Colon (tissue), 2 donors: ENCODE results near the gene FAF1.

Experiments
- FAIRE-seq: peaks from 2 replicates; lab custom pipeline; 2012; peaks lifted over from hg19 to GRCh38; lab: Jason Lieb, UNC
- donor health status: control.
- donor health status: control.

Gene FAF1

GRCh38 chr1:50488876-50489275, 471.2 kb downstream of the FAF1 start:
- no peak for FAIRE-seq

- no peak for FAIRE-seq
Measured at GRCh38 chr1:50488356-50488755, 471.7 kb downstream of the FAF1 start.

DNA sequence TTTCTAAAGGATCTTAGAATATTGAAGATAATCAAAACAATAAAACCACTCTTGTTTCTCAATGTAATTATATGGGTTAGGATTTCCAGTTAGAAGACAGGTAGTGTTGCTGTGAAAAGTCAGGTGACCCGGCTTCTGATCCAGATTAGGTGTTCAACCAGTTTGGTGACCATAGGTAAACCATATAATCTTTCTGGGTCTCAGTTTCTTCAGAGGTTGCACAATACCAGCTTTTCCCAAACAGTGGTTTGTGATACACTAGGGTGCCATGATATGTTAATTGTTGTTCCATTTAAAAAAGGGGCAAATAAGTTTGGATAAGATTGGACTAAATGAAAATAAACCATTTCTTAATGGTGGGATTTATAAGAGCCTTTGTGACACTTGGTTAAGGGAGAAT, 472.3 kb downstream of the FAF1 start:
- FAIRE-seq: no peak

- FAIRE-seq: no peak
Measured at GRCh38 chr1:50481142-50481736, 478.8 kb downstream of the FAF1 start.

- no peak for FAIRE-seq
Measured at GRCh38 chr1:50476800-50477199, 483.3 kb downstream of the FAF1 start.

DNA sequence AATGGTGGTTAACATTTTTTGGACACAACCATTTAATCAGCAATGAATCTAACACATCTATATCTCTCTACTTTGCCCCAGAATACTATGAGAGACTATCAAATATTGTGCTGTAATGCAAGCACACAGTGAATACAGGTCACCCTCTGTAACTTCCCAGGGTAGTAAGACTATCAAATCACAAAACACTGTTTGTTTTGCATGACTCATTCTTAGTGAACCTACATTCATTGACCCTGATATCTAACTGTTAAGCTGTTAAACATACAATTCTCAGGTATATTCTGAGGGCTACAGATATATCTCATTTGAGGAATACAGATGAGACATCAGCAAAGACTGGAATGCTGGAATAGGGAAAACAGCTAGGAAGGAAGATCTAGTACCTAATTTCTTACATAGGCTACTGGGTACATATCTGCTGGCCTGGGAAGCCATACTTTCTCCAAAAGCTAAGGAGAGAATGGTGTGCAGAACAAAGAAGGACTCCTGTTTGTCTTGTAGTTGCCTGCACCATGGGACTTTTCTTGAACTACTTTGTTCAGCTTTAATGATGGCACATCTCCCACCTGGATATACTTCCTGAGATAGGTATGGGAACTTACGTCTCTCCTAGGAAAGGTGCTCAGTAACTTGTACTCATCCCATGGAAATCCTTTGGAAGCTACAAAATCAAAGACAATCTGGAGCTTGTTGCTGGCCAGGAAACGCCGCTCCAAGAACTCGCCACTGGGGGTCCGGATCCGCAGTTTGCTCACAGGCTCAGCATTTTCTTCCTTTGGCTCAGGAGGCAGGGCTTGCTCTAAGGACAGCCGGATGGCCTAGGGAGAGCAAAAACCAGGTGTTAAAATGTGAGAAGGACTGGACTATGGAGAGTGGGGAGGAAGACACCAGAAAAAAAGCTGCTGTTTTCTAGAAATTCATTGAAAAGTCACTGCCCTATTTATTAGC, 484.9 kb downstream of the FAF1 start:
- FAIRE-seq: peak; percentile 41

DNA sequence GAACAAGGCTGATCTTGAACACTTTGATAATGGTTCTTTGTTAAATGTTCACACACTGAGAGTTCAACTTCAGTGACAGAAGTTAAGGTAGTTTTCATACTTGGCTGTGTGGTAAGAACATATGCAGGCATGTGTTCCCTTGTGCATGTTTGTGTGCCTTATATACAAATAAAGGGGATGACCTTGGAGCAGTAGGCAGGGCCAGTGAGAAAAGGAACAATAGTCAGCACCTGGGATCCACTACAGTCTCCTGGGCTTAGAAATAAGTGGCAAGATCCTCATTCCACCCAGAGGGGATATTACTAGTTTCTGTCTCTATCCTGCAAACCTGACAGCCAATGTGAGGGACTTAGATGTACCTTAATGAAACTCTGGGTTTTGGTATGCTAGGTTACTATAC, 486.6 kb downstream of the FAF1 start:
- FAIRE-seq: no peak

DNA sequence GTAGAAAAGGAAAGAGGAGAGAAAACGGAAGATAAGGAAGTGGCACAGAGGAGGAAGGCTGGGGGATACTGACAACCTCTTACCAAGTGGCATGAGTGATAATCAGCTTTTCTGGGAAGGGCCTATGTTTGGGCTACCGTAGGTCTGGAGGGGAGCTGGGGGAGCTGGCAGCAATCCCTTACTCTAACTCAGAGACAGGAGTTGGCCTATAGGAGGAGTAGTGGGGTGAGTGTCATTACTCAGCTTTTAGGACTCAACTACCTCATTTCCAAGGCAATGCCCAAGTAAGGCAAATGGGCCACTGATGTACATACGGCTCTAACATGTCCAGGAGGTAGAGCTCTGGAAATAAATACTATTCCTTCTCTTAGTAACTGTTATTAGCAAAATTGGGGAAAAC, 488.1 kb downstream of the FAF1 start:
- FAIRE-seq: no peak

DNA sequence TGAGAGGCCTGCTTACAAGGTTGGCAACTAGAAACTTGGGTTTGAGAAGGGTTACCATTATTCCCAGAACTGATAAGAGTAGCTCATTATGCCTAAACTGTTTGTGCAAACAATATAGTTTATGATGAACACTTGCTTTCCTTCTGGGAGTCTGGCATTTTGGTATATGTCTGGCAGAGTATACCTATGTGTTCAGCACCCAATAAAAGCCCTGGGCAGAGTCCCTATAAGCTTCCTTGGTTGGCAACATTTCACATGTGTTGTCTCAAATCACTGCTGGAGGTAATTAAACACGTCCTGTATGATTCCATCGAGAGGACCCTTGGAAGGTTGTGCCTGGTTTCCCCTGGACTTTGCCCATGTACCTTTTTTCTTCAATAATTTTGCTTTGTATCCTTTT, 497.1 kb downstream of the FAF1 start:
- FAIRE-seq: no peak

- no peak for FAIRE-seq
Measured at GRCh38 chr1:50458507-50458906, 501.6 kb downstream of the FAF1 start.

DNA sequence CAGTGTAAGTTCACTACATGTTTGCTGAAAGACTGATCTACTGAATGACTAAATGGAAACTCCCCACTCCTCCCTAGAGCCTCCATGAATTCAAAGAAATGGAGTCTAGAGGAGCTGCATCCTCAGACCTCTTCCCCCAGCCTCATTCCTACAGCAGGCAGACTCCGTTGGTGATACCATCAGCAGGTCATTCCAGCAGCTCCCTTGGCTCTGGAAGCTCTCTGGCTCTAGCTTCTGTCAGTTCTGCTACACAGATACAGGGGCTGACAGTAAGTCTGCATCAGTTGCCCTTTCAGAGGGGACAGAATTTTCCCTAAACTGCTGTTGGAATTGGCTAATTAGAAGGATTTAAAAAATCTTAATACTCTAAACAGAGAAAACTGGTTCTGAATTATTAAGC, 505.2 kb downstream of the FAF1 start:
- FAIRE-seq: no peak

GRCh38 chr1:50453266-50453665, 506.8 kb downstream of the FAF1 start:
- no peak for FAIRE-seq

GRCh38 chr1:50452700-50453099, 507.4 kb downstream of the FAF1 start:
- FAIRE-seq: no peak

- no peak for FAIRE-seq
Measured at GRCh38 chr1:50450861-50451653, 509.0 kb downstream of the FAF1 start.

DNA sequence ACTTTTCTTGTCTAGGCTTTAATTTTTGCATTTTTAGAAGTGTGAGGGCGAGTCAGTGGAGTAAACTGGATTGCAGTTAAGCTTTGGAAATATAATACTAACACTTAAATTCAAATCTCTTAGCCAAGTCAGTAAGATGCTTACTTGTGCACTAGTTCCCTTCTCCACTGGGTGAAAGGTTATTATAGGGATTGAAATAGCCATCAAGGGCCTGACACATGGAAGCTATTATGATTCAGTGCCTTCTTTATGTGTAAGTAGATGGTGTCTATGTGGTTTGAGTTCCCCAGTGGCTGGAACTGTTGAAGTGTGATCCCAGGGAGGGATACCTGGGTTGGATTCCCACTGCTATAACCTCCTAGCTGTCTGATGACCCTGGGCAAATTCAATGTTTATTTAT, 512.1 kb downstream of the FAF1 start:
- no peak for FAIRE-seq

GRCh38 chr1:50441183-50441582, 518.9 kb downstream of the FAF1 start:
- no peak for FAIRE-seq

- FAIRE-seq: no peak
Measured at GRCh38 chr1:50438945-50439344, 521.1 kb downstream of the FAF1 start.

- FAIRE-seq: no peak
Measured at GRCh38 chr1:50436489-50436888, 523.6 kb downstream of the FAF1 start.

- no peak for FAIRE-seq
Measured at GRCh38 chr1:50430010-50430405, 530.1 kb downstream of the FAF1 start.

GRCh38 chr1:50427818-50428779, 532.0 kb downstream of the FAF1 start:
- FAIRE-seq: no peak

DNA sequence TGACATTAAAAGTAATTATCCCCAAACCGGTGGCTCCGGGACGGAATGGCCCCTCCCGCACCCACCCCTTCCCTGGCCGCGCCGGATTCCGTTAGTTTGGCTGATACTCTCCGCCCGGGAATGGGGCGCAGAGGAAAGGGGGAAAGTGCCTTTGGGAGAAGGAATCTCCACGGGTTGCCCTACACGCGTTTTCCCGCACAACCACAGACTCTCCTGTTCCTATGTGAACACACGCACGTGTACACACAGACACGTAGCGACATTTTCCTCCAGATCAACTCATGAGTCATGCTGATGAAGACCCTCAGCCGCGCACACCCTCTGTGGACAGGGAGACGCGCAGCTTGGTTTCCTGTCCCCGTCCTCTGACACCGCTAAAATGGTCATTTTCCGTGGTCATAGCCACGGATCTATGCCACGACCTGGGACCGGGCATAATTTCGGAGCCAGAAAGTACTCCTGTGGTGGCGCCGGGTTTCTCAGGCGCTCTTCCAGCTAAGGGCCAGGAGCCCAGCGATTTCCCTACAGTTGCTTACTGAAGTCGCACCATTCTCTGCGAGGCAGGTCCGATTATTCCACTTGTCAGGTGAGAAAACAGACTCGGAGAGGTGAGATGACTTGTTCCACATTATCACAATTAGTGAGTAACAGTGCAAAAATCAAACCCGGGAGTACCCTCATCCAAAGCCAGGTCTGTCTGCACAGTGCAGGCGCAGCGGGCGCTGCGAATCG, 532.8 kb downstream of the FAF1 start:
- no peak for FAIRE-seq
